ENCODE measurements around the gene KIF20B. TPM values are rescaled to one million over a fixed set of nuclear protein-coding genes. Genes with fewer than 3 reads are reported as not detected.
"Not testable (repeated sequence)": the region's sequence is repeated elsewhere in the genome, so short reads cannot be mapped to it uniquely, and the experiment has no call there.

Gene KIF20B
- total RNA-seq, 4 donors from 2014 or later: 4.9 to 16.5 (median 6.5) TPM

- Histone ChIP-seq H3K4me1 (no peaks in the 10 kb centered on the region), H3K4me3 (no peak overlapping the region), H3K36me3 (no peaks in the 10 kb centered on the region), H3K9me3 (no peaks in the 10 kb centered on the region), H3K27me3 (no peaks in the 10 kb centered on the region), H3K27ac (no peak overlapping the region)
- TF ChIP-seq POLR2A (IDR thresholded peaks at IDR 0.05): no peak
- TF ChIP-seq CTCF (IDR thresholded peaks at IDR 0.05): no peak
- DNase-seq: no peak
These were observed 109.6 kb downstream of the KIF20B start for GRCh38 chr10:89810908-89811525.

- Histone ChIP-seq H3K4me1 (no peaks in the 10 kb centered on the region), H3K27ac (no peak overlapping the region), H3K4me3 (no peak overlapping the region), H3K36me3 (no peaks in the 10 kb centered on the region), H3K9me3 (no peaks in the 10 kb centered on the region), H3K27me3 (no peaks in the 10 kb centered on the region)
- no peak for DNase-seq
- TF ChIP-seq POLR2A (IDR thresholded peaks at IDR 0.05) (no peak), CTCF (IDR thresholded peaks at IDR 0.05) (no peak)
These were observed 112.2 kb downstream of the KIF20B start for GRCh38 chr10:89813546-89813945.

- Histone ChIP-seq H3K4me1 (no peaks in the 10 kb centered on the region), H3K4me3 (no peak overlapping the region), H3K27me3 (no peaks in the 10 kb centered on the region), H3K9me3 (no peaks in the 10 kb centered on the region), H3K27ac (no peak overlapping the region), H3K36me3 (no peaks in the 10 kb centered on the region)
- TF ChIP-seq POLR2A (IDR thresholded peaks at IDR 0.05): no peak
- no peak for TF ChIP-seq CTCF (IDR thresholded peaks at IDR 0.05)
- no peak for DNase-seq
These were observed 112.9 kb downstream of the KIF20B start for GRCh38 chr10:89814278-89814677.

DNA sequence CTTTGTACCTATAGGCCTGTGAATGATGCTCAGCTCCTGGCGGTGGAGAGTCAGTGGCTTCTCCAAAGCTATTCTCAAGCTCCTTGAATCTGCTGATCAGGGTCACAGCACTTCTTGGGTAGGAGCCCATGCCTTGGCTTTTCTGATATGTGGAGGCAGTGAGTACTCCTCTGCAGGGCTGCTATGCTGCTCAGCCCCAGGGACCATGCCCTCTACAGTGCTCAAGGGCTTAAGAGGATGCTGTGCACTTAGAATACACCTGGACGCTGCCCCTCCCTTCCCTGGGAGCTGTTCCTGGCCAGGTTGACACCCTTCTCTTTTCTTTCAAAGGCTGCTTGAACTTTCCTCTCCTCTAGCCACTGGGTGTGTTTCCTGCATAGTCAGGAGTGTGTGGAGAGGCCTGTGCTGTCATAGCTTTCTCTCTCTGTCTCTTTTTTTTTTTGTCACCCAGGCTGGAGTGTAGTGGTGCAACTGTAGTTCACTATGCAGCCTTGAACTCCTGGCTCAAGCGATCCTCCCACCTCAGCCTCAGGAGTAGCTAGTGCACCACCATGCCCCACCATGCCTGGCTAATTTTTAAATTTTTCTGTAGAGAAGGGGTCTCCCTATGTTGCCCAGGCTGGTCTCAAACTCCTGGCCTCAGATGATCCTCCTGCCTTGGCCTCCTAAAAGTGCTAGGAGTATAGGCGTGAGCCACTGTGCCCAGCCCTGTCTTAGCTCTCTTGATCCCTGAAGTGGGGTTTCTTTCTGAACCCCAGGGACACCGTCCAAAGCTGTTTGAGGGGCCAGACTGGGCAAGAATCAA, 113.9 kb downstream of the KIF20B start:
- H3K4me3 ChIP-seq: no peak overlapping the region
- H3K36me3 ChIP-seq: no peaks in the 10 kb centered on the region
- no peaks in the 10 kb centered on the region for H3K9me3 ChIP-seq
- no peak overlapping the region for H3K27ac ChIP-seq
- TF ChIP-seq POLR2A (IDR thresholded peaks at IDR 0.05) (no peak), CTCF (IDR thresholded peaks at IDR 0.05) (no peak)
- H3K27me3 ChIP-seq: no peaks in the 10 kb centered on the region
- DNase-seq: no peak
- no peaks in the 10 kb centered on the region for H3K4me1 ChIP-seq

GRCh38 chr10:89819008-89819407, 117.6 kb downstream of the KIF20B start:
- H3K27ac ChIP-seq, H3K36me3 ChIP-seq, H3K4me1 ChIP-seq, H3K4me3 ChIP-seq, H3K9me3 ChIP-seq, H3K27me3 ChIP-seq, DNase-seq: not testable (repeated sequence)

Other genes starting within 250 kb of the KIF20B start
- gene SLC16A12, start 166.0 kb upstream of the KIF20B start, total RNA-seq: under 1 TPM in 1 of 4 donors, not detected in 3; 0.38 TPM
- 10 to 100 TPM; 22.3 to 45.9 (median 33.9) TPM for gene PANK1, start 56.3 kb upstream of the KIF20B start, total RNA-seq

Measured in Peyer's patch (tissue), 4 donors.